Testis (tissue), 3 donors: ENCODE results near the gene DDX59. TPM values are rescaled to one million over a fixed set of nuclear protein-coding genes. Genes with fewer than 3 reads are reported as not detected.

ENCODE experiments used
- DNase-seq: peaks from one replicate; pipeline ENCODE4 v3.0.0-alpha.2; 2019
- H3K27ac ChIP-seq, 2 donors: fragments of 200-600 bp; sonication (generic); one replicate each; pipeline ENCODE4 v1.5.1; 2019
- H3K27me3 ChIP-seq: fragments of 200-600 bp; sonication (generic); one replicate; pipeline ENCODE4 v1.5.1; 2019
- H3K36me3 ChIP-seq: fragments of 200-600 bp; sonication (generic); one replicate; pipeline ENCODE4 v1.5.1; 2017; ENCODE audit warnings: low read depth; ENCODE audit errors: missing control alignments
- H3K4me1 ChIP-seq: fragments of 200-600 bp; sonication (generic); one replicate; pipeline ENCODE4 v1.5.1; 2019
- H3K4me3 ChIP-seq, 2 donors: fragments of 200-600 bp; sonication (generic); one replicate each; pipeline ENCODE4 v1.5.1; 2017 to 2019
- H3K9me3 ChIP-seq: fragments of 200-600 bp; sonication (generic); one replicate; pipeline ENCODE4 v1.5.1; 2017
- POLR2A ChIP-seq: fragments of 450-650 bp; IDR thresholded peaks from one replicate; pipeline ENCODE4 v1.6.1; 2017; ENCODE audit warnings: antibody characterized with exemption, mild to moderate bottlenecking, moderate library complexity
- whole genome bisulfite sequencing, 2 donors: methylation state at CpG; one replicate each; pipeline ENCODE4 v1.1.5; 2018; 5-methylcytosine and 5-hydroxymethylcytosine counted together
- intact Hi-C: fragments of 100-400 bp; cut with DNase I; formaldehyde crosslinking; loops from one replicate; pipeline ENCODE4 v1.15.1; 2023; ENCODE audit warnings: low total_unique reads
- polyA plus RNA-seq: library from polyadenylated mRNA; stranded (reverse); fragments of 350-450 nt; fragmentation: Illumina TruSeq; extraction: RNeasy Lipid Tissue Mini Kit (QIAGEN cat#74804); gene quantifications from one replicate; pipeline ENCODE4 v1.2.3, GENCODE V29; 2014; ENCODE audit warnings: low read depth, low replicate concordance; ENCODE audit not compliant: insufficient read depth
- total RNA-seq, 2 donors: library from RNA; depleted of rRNA; stranded (reverse); fragments of >200 nt; gene quantifications; one replicate each; pipeline ENCODE4 v1.2.3, GENCODE V29; 2016
- TF ChIP-seq, protein P1 (sequence below), 3 experiments: fragments of 450-650 bp in 2 of 3; fragments of 200-600 bp in 1 of 3; sonication (generic) in 1 of 3; IDR thresholded peaks; one replicate each; pipeline ENCODE4 v1.5.1; 2016 to 2019; ENCODE audit warnings: antibody characterized with exemption in 3 of 3, mild to moderate bottlenecking in 2 of 3, moderate library complexity in 1 of 3

The DDX59 gene
- total and polyA plus RNA-seq, 3 donors from 2014 or later, result 17.7 to 30.2 (median 24.1) TPM

DNA sequence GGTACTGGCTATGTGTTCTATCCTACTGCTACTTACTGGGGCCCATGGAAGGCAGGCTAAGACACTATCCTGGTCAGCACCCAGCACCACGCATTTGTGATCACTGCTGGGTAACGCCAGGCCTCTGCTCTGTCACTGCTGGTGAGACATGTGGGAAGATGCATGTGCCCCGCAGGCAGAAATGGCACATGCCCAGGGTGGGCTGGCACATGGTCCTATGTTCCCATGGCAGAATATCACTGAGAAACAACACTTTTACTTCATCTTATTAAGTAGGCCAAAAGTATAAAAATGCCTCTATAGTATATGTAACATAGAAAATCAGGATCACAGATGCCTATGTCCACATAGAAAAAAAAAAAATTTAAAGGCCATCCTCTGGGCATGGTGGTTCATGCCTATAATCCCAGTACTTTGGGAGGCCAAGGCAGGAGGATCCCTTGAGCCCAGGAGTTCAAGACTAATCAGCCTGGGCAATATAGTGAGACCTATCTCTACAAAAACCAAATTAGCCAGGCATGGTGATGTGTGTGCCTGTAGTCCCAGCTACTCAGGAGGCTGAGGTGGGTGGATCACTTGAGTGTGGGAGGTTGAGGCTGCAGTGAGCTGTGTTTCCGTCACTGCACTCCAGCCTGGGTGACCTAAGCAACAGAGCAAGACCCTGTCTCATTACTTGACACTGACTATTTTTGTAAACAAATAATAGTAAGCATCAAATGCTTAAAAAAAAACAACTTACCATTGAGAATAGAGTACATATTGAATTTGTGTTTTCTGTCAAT is 11.5 kb downstream of the DDX59 start:
- Histone ChIP-seq H3K36me3 (no peaks in the 10 kb centered on the region), H3K27me3 (no peaks in the 10 kb centered on the region), H3K27ac (no peak overlapping the region), H3K4me3 (no peak overlapping the region), H3K4me1 (no peaks in the 10 kb centered on the region), H3K9me3 (no peaks in the 10 kb centered on the region)
- 94 to 96% methylated on average over 4 of the region's 4 CpGs for WGBS, 2 donors
- no peak for DNase-seq
- intact Hi-C loops, result no loop called here
- no peak for TF ChIP-seq POLR2A
- TF ChIP-seq, protein P1, sequence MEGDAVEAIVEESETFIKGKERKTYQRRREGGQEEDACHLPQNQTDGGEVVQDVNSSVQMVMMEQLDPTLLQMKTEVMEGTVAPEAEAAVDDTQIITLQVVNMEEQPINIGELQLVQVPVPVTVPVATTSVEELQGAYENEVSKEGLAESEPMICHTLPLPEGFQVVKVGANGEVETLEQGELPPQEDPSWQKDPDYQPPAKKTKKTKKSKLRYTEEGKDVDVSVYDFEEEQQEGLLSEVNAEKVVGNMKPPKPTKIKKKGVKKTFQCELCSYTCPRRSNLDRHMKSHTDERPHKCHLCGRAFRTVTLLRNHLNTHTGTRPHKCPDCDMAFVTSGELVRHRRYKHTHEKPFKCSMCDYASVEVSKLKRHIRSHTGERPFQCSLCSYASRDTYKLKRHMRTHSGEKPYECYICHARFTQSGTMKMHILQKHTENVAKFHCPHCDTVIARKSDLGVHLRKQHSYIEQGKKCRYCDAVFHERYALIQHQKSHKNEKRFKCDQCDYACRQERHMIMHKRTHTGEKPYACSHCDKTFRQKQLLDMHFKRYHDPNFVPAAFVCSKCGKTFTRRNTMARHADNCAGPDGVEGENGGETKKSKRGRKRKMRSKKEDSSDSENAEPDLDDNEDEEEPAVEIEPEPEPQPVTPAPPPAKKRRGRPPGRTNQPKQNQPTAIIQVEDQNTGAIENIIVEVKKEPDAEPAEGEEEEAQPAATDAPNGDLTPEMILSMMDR (IDR thresholded peaks at IDR 0.05), result no peak

DNA sequence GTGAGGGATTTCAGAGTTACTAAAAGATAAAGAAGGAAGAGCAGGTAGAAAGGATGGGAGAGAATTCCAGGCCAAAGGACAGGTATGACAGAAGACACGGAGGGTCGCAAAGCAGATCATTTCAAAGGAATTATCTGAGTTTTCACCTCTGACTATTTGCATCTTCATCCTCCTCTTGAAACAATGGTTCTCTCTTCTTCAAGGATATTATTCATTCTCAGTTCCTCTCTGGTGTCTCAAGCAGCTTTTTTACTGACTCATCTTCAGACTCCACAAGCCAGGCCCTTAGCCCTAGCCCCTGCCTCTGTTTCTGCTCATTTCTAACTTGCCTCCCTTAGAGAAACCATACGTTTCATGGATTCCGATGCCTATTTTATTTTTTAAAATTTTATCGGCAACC is 15.0 kb downstream of the DDX59 start:
- Histone ChIP-seq H3K4me1 (no peaks in the 10 kb centered on the region), H3K27me3 (no peaks in the 10 kb centered on the region), H3K4me3 (no peak overlapping the region), H3K27ac (no peak overlapping the region), H3K36me3 (no peaks in the 10 kb centered on the region), H3K9me3 (no peaks in the 10 kb centered on the region)
- no peak for TF ChIP-seq POLR2A
- TF ChIP-seq, protein P1 (IDR thresholded peaks at IDR 0.05), result no peak
- intact Hi-C loops, result no loop called here
- 94% methylated on average over 5 of the region's 5 CpGs for WGBS, 2 donors
- DNase-seq, result no peak

DNA sequence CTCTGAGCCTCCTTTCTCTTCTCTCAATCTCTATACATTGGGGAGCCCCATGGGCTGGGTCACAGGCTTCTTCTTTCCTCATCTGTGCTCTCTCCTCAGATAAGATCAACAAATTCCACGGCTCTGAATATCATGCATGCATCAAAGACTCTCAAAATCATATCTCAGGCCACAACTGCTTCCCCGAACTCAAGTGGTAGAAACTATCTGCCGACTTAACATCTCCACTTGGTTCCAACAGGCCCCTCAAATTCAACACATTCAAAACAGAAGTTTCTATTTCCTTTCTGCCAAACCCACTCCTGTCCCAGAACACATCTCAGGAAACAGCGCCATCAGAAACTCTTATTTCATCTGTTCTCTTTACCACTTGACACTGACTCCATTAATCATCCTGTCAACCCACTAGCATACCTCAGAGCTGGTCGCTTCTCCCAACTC is 16.7 kb downstream of the DDX59 start:
- Histone ChIP-seq H3K4me1 (no peaks in the 10 kb centered on the region), H3K9me3 (no peaks in the 10 kb centered on the region), H3K27ac (no peak overlapping the region), H3K4me3 (no peak overlapping the region), H3K36me3 (no peaks in the 10 kb centered on the region), H3K27me3 (no peaks in the 10 kb centered on the region)
- intact Hi-C loops, result no loop called here
- no peak for TF ChIP-seq POLR2A
- TF ChIP-seq, protein P1 (IDR thresholded peaks at IDR 0.05), result no peak
- 76 to 84% methylated on average over 5 of the region's 5 CpGs for WGBS, 2 donors
- no peak for DNase-seq

DNA sequence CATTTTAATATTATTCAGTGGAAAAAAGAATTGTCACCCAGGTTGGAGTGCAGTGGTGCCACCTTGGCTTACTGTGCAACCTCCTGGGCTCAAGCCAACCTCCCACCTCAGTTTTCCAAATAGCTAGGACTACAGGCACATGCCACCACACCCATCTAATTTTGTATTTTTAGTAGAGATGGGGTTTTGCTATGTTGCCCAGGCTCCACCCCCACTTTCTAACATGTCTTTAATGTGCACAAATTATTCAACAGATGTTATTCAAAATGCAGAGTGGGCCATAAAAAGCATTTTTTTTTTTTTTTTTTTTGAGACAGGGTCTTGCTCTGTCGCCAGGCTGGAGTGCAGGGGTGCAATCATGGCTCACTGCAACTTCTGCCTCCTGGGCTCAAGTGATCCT is 17.3 kb downstream of the DDX59 start:
- WGBS, 2 donors, result 92 to 100% methylated on average over 1 of the region's 1 CpG
- TF ChIP-seq POLR2A, result no peak
- TF ChIP-seq, protein P1 (IDR thresholded peaks at IDR 0.05), result no peak
- no peaks in the 10 kb centered on the region for H3K36me3 ChIP-seq
- no peak overlapping the region for H3K4me3 ChIP-seq
- no peaks in the 10 kb centered on the region for H3K9me3 ChIP-seq
- no peaks in the 10 kb centered on the region for H3K27me3 ChIP-seq
- no peaks in the 10 kb centered on the region for H3K4me1 ChIP-seq
- no peak for DNase-seq
- H3K27ac ChIP-seq, result no peak overlapping the region
- intact Hi-C loops, result no loop called here

DNA sequence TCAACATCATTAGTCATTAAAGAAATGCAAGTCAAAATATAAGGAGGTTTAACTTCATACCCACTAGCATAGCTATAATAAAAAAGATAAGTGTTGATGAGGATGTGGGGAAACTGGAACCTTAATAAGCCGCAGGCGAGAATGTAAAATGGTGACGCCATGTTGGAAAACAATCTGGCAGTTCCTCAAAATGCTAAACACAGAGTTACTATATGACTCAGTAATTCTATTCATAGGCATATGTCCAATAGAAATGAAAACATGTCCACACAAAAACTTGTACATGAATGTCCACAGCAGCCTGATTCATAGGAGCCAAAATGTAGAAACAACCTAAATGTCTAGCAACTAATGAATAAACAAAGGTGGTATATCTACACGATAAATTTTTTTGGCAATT is 23.2 kb downstream of the DDX59 start:
- Histone ChIP-seq H3K27me3 (no peaks in the 10 kb centered on the region), H3K9me3 (no peaks in the 10 kb centered on the region), H3K27ac (no peak overlapping the region), H3K36me3 (no peaks in the 10 kb centered on the region), H3K4me3 (no peak overlapping the region), H3K4me1 (no peaks in the 10 kb centered on the region)
- WGBS, 2 donors, result 90 to 97% methylated on average over 4 of the region's 4 CpGs
- intact Hi-C loops, result no loop called here
- TF ChIP-seq POLR2A, result no peak
- TF ChIP-seq, protein P1 (IDR thresholded peaks at IDR 0.05), result no peak
- DNase-seq, result no peak
